ENCODE measurements around the gene FARP1. TPM values are rescaled to one million over a fixed set of nuclear protein-coding genes. Genes with fewer than 3 reads are reported as not detected.

FARP1 gene
- total and polyA plus RNA-seq, 8 donors = 11.6 to 319 (median 70.3) TPM

- intact Hi-C loops (cut with DNase I; ENCODE audit: low total_unique reads) = no loop called here
- TF ChIP-seq, protein P1, sequence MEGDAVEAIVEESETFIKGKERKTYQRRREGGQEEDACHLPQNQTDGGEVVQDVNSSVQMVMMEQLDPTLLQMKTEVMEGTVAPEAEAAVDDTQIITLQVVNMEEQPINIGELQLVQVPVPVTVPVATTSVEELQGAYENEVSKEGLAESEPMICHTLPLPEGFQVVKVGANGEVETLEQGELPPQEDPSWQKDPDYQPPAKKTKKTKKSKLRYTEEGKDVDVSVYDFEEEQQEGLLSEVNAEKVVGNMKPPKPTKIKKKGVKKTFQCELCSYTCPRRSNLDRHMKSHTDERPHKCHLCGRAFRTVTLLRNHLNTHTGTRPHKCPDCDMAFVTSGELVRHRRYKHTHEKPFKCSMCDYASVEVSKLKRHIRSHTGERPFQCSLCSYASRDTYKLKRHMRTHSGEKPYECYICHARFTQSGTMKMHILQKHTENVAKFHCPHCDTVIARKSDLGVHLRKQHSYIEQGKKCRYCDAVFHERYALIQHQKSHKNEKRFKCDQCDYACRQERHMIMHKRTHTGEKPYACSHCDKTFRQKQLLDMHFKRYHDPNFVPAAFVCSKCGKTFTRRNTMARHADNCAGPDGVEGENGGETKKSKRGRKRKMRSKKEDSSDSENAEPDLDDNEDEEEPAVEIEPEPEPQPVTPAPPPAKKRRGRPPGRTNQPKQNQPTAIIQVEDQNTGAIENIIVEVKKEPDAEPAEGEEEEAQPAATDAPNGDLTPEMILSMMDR (IDR thresholded peaks at IDR 0.05) = no peak
- no peak for TF ChIP-seq POLR2A (IDR thresholded peaks at IDR 0.05)
- TF ChIP-seq POLR2AphosphoS5 (IDR thresholded peaks at IDR 0.05) = no peak
- TF ChIP-seq EP300 (IDR thresholded peaks at IDR 0.05) = no peak
- no peak for DNase-seq
- H3K9me3 ChIP-seq = no peaks in the 10 kb centered on the region
- no peaks in the 10 kb centered on the region for H3K27me3 ChIP-seq
- H3K4me3 ChIP-seq = no peak overlapping the region
- H3K36me3 ChIP-seq = peaks cover 33 to 95% (median 75%) of the 10 kb centered on the region in 4 donors
- no peak overlapping the region for H3K27ac ChIP-seq
- 70 to 75% (median 74%) methylated on average over 13 of the region's 13 CpGs for WGBS, 5 donors
- H3K4me1 ChIP-seq = peaks cover 4 to 41% (median 24%) of the 10 kb centered on the region in 4 donors
Observed at GRCh38 chr13:98467263-98467985, 324.5 kb downstream of the FARP1 start.

GRCh38 chr13:98468361-98468760 lies 325.5 kb downstream of the FARP1 start:
- H3K36me3 ChIP-seq = peaks cover 27 to 89% (median 69%) of the 10 kb centered on the region in 4 donors
- H3K27me3 ChIP-seq = no peaks in the 10 kb centered on the region
- no peak overlapping the region for H3K4me3 ChIP-seq
- TF ChIP-seq, protein P1 (IDR thresholded peaks at IDR 0.05) = no peak
- TF ChIP-seq POLR2AphosphoS5 (IDR thresholded peaks at IDR 0.05) (no peak), EP300 (IDR thresholded peaks at IDR 0.05) (no peak), POLR2A (IDR thresholded peaks at IDR 0.05) (no peak)
- peaks cover 4 to 46% (median 25%) of the 10 kb centered on the region in 4 donors for H3K4me1 ChIP-seq
- 81 to 90% (median 84%) methylated on average over 3 of the region's 3 CpGs for WGBS, 5 donors
- no peak overlapping the region for H3K27ac ChIP-seq
- intact Hi-C loops (cut with DNase I; ENCODE audit: low total_unique reads) = no loop called here
- DNase-seq = no peak
- H3K9me3 ChIP-seq = no peaks in the 10 kb centered on the region

GRCh38 chr13:98468929-98469328 lies 326.0 kb downstream of the FARP1 start:
- H3K27ac ChIP-seq = no peak overlapping the region
- intact Hi-C loops (cut with DNase I; ENCODE audit: low total_unique reads) = no loop called here
- TF ChIP-seq, protein P1 (IDR thresholded peaks at IDR 0.05) = no peak
- TF ChIP-seq POLR2AphosphoS5 (IDR thresholded peaks at IDR 0.05) (no peak), EP300 (IDR thresholded peaks at IDR 0.05) (no peak), POLR2A (IDR thresholded peaks at IDR 0.05) (no peak)
- no peaks in the 10 kb centered on the region for H3K27me3 ChIP-seq
- H3K36me3 ChIP-seq = peaks cover 21 to 89% (median 70%) of the 10 kb centered on the region in 4 donors
- H3K4me1 ChIP-seq = peaks cover 10 to 52% (median 31%) of the 10 kb centered on the region in 4 donors
- no peaks in the 10 kb centered on the region for H3K9me3 ChIP-seq
- no peak for DNase-seq
- 90 to 96% (median 95%) methylated on average over 17 to 20 of the region's 20 CpGs for WGBS, 5 donors
- H3K4me3 ChIP-seq = no peak overlapping the region

GRCh38 chr13:98470920-98471319 lies 328.0 kb downstream of the FARP1 start:
- DNase-seq = no peak
- intact Hi-C loops (cut with DNase I; ENCODE audit: low total_unique reads) = no loop called here
- TF ChIP-seq EP300 (IDR thresholded peaks at IDR 0.05) (no peak), POLR2AphosphoS5 (IDR thresholded peaks at IDR 0.05) (no peak), POLR2A (IDR thresholded peaks at IDR 0.05) (no peak)
- TF ChIP-seq, protein P1 (IDR thresholded peaks at IDR 0.05) = no peak
- no peaks in the 10 kb centered on the region for H3K27me3 ChIP-seq
- H3K27ac ChIP-seq = no peak overlapping the region
- WGBS, 5 donors = 80 to 94% (median 81%) methylated on average over 6 of the region's 6 CpGs
- H3K36me3 ChIP-seq = peaks cover 15 to 88% (median 65%) of the 10 kb centered on the region in 4 donors
- no peaks in the 10 kb centered on the region for H3K9me3 ChIP-seq
- H3K4me3 ChIP-seq = no peak overlapping the region
- peaks cover 20 to 71% (median 45%) of the 10 kb centered on the region in 4 donors for H3K4me1 ChIP-seq
